Neural cell (in vitro differentiated cells): ENCODE results near the gene CCDC85C. TPM values are rescaled to one million over a fixed set of nuclear protein-coding genes. Genes with fewer than 3 reads are reported as not detected.

ENCODE experiments used
- H2AFZ ChIP-seq: fragments of 200-600, 300-800 bp; sonication (generic), shearing (Covaris generic); 2 replicates; pipeline ENCODE4 v1.6.0; 2014; ENCODE audit warnings: low read depth, mild to moderate bottlenecking, antibody characterized with exemption, low read length, moderate library complexity
- H3F3A ChIP-seq: fragments of 200-600 bp; shearing (Covaris generic); 2 replicates; pipeline ENCODE4 v1.6.1; 2016; ENCODE audit warnings: mild to moderate bottlenecking, moderate library complexity, mixed read lengths, antibody characterized with exemption, low read length; ENCODE audit not compliant: insufficient read depth, poor library complexity, severe bottlenecking
- H3K27ac ChIP-seq: fragments of 200-600, 300-800 bp; sonication (generic), shearing (Covaris generic); 2 replicates; pipeline ENCODE4 v1.5.1; 2014; ENCODE audit warnings: mild to moderate bottlenecking, low read length, moderate library complexity
- H3K27me3 ChIP-seq: fragments of 300-800, 200-600 bp; sonication (generic), shearing (Covaris generic); 2 replicates; pipeline ENCODE4 v1.6.0; 2014; ENCODE audit warnings: mild to moderate bottlenecking, low read depth, low read length, moderate library complexity; ENCODE audit not compliant: insufficient read depth
- H3K36me3 ChIP-seq: fragments of 300-800, 200-600 bp; sonication (generic), shearing (Covaris generic); 2 replicates; pipeline ENCODE4 v1.5.1; 2014; ENCODE audit warnings: mild to moderate bottlenecking, antibody characterized with exemption, low read length, moderate library complexity; ENCODE audit not compliant: insufficient read depth
- H3K4me2 ChIP-seq: fragments of 300-800, 200-600 bp; sonication (generic), shearing (Covaris generic); 2 replicates; pipeline ENCODE4 v1.6.0; 2014; ENCODE audit warnings: mild to moderate bottlenecking, low read length
- H3K4me3 ChIP-seq: fragments of 300-800, 200-600 bp; sonication (generic), shearing (Covaris generic); 2 replicates; pipeline ENCODE4 v1.5.1; 2014; ENCODE audit warnings: mild to moderate bottlenecking, low read length, moderate library complexity
- H3K79me2 ChIP-seq: fragments of 200-600 bp; shearing (Covaris generic); replicated peaks from 2 replicates; pipeline ENCODE4 v1.6.0; 2014; ENCODE audit warnings: mild to moderate bottlenecking, low read length, moderate library complexity; ENCODE audit not compliant: insufficient read depth
- H3K9ac ChIP-seq: fragments of 300-800, 200-600 bp; sonication (generic), shearing (Covaris generic); 2 replicates; pipeline ENCODE4 v1.6.1; 2016; ENCODE audit warnings: mild to moderate bottlenecking, low read length, mixed read lengths
- H3K9me2 ChIP-seq: fragments of 200-600 bp; shearing (Covaris generic); 2 replicates; pipeline ENCODE4 v1.6.1; 2016; ENCODE audit warnings: mild to moderate bottlenecking, low read length, mixed read lengths; ENCODE audit not compliant: insufficient read depth
- H3K9me3 ChIP-seq: fragments of 200-600, 300-800 bp; sonication (generic), shearing (Covaris generic); 2 replicates; pipeline ENCODE4 v1.6.1; 2016; ENCODE audit warnings: mild to moderate bottlenecking, mixed run types, low read length, moderate library complexity, mixed read lengths
- H4K20me1 ChIP-seq: fragments of 200-600 bp; shearing (Covaris generic); 2 replicates; pipeline ENCODE4 v1.6.1; 2016; ENCODE audit warnings: mild to moderate bottlenecking, mixed run types; ENCODE audit not compliant: insufficient read depth
- EP300 ChIP-seq: fragments of 450-650 bp; conservative IDR thresholded peaks from 2 replicates; pipeline ENCODE4 v1.6.1; 2014; ENCODE audit warnings: antibody characterized with exemption, mild to moderate bottlenecking, moderate library complexity; ENCODE audit not compliant: poor library complexity, severe bottlenecking
- EZH2 ChIP-seq: fragments of 200-600, 300-800 bp; shearing (Covaris generic), sonication (generic); IDR thresholded peaks from 2 replicates; pipeline ENCODE4 v1.6.1; 2014; ENCODE audit warnings: antibody characterized with exemption, low read length, borderline replicate concordance, mild to moderate bottlenecking; ENCODE audit not compliant: insufficient read depth, poor library complexity, severe bottlenecking
- MXI1 ChIP-seq: fragments of 450-650 bp; conservative IDR thresholded peaks from 2 replicates; pipeline ENCODE4 v1.6.1; 2014; ENCODE audit warnings: antibody characterized with exemption, mild to moderate bottlenecking; ENCODE audit not compliant: poor library complexity, severe bottlenecking
- POLR2AphosphoS5 ChIP-seq: IDR thresholded peaks from 2 replicates; pipeline ENCODE4 v1.6.1; 2012
- RAD21 ChIP-seq: fragments of 450-650 bp; conservative IDR thresholded peaks from 2 replicates; pipeline ENCODE4 v1.6.1; 2014; ENCODE audit warnings: antibody characterized with exemption, mild to moderate bottlenecking, moderate library complexity
- SMC3 ChIP-seq: fragments of 450-650 bp; conservative IDR thresholded peaks from 2 replicates; pipeline ENCODE4 v1.6.1; 2014; ENCODE audit warnings: antibody characterized with exemption, mild to moderate bottlenecking, moderate library complexity; ENCODE audit not compliant: poor library complexity
- TAF1 ChIP-seq: IDR thresholded peaks from 2 replicates; pipeline ENCODE4 v1.6.1; 2012; ENCODE audit warnings: low read depth
- polyA plus RNA-seq: library from polyadenylated mRNA; depleted of rRNA; stranded (reverse); fragments of >200 nt; gene quantifications from 2 replicates; pipeline ENCODE4 v1.2.3, GENCODE V29; 2014
- TF ChIP-seq, protein P1 (sequence below): IDR thresholded peaks from 2 replicates; pipeline ENCODE4 v1.6.1; 2012; ENCODE audit warnings: borderline replicate concordance
- TF ChIP-seq, protein P2 (sequence below): fragments of 450-650 bp; IDR thresholded peaks from 2 replicates; pipeline ENCODE4 v1.5.1; 2014; ENCODE audit warnings: antibody characterized with exemption, mild to moderate bottlenecking, moderate library complexity; ENCODE audit not compliant: poor library complexity, severe bottlenecking

Gene CCDC85C
- polyA plus RNA-seq, 1 donor from 2014 or later: 24.8 TPM

DNA sequence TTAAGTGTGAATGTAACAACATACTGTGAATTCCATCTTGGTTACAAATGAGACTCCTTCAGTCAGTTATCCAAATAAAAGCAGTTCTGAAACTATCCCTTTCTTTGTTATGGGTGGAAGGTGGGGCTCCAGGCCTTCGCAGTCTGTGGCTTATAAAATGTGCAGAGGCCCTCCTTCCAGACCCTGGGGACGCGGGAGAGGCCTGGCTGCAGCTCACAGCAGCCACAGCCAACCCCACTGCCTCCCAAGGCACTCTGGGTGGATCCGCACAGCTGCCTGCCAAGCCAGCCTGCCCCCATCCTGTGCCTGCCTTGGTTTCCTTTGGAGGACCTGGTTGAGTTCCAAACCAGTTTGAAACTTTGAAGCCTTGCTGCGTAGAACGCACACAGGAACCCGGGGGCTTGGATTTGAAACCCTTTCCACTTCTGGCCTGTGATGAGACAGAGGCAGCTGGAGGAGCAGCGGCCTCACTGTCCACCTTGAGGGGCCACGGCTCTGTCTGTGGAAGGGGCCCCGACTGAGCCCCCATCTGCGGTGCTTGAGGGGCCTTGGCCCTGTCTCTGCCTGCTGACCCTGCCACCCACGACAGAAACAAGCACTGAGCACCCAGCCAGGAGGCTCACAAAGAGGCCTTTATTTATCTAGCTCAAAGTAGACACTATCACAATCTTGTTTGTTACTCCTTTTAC, 92.4 kb downstream of the CCDC85C start:
- Histone ChIP-seq H4K20me1 (no peaks in the 10 kb centered on the region), H3K9ac (no peak overlapping the region), H3F3A (no peaks in the 10 kb centered on the region), H3K36me3 (no peaks in the 10 kb centered on the region), H2AFZ (no peak overlapping the region), H3K9me2 (no peaks in the 10 kb centered on the region), H3K9me3 (no peaks in the 10 kb centered on the region), H3K4me3 (no peak overlapping the region), H3K27me3 (no peaks in the 10 kb centered on the region), H3K79me2 (no peaks in the 10 kb centered on the region), H3K4me2 (no peak overlapping the region), H3K27ac (no peak overlapping the region)
- TF ChIP-seq EZH2 (no peak), MXI1 (no peak), TAF1 (no peak), RAD21 (no peak), SMC3 (no peak), EP300 (no peak)
- TF ChIP-seq, protein P1, sequence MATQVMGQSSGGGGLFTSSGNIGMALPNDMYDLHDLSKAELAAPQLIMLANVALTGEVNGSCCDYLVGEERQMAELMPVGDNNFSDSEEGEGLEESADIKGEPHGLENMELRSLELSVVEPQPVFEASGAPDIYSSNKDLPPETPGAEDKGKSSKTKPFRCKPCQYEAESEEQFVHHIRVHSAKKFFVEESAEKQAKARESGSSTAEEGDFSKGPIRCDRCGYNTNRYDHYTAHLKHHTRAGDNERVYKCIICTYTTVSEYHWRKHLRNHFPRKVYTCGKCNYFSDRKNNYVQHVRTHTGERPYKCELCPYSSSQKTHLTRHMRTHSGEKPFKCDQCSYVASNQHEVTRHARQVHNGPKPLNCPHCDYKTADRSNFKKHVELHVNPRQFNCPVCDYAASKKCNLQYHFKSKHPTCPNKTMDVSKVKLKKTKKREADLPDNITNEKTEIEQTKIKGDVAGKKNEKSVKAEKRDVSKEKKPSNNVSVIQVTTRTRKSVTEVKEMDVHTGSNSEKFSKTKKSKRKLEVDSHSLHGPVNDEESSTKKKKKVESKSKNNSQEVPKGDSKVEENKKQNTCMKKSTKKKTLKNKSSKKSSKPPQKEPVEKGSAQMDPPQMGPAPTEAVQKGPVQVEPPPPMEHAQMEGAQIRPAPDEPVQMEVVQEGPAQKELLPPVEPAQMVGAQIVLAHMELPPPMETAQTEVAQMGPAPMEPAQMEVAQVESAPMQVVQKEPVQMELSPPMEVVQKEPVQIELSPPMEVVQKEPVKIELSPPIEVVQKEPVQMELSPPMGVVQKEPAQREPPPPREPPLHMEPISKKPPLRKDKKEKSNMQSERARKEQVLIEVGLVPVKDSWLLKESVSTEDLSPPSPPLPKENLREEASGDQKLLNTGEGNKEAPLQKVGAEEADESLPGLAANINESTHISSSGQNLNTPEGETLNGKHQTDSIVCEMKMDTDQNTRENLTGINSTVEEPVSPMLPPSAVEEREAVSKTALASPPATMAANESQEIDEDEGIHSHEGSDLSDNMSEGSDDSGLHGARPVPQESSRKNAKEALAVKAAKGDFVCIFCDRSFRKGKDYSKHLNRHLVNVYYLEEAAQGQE: no peak
- TF ChIP-seq, protein P2, sequence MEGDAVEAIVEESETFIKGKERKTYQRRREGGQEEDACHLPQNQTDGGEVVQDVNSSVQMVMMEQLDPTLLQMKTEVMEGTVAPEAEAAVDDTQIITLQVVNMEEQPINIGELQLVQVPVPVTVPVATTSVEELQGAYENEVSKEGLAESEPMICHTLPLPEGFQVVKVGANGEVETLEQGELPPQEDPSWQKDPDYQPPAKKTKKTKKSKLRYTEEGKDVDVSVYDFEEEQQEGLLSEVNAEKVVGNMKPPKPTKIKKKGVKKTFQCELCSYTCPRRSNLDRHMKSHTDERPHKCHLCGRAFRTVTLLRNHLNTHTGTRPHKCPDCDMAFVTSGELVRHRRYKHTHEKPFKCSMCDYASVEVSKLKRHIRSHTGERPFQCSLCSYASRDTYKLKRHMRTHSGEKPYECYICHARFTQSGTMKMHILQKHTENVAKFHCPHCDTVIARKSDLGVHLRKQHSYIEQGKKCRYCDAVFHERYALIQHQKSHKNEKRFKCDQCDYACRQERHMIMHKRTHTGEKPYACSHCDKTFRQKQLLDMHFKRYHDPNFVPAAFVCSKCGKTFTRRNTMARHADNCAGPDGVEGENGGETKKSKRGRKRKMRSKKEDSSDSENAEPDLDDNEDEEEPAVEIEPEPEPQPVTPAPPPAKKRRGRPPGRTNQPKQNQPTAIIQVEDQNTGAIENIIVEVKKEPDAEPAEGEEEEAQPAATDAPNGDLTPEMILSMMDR: no peak

DNA sequence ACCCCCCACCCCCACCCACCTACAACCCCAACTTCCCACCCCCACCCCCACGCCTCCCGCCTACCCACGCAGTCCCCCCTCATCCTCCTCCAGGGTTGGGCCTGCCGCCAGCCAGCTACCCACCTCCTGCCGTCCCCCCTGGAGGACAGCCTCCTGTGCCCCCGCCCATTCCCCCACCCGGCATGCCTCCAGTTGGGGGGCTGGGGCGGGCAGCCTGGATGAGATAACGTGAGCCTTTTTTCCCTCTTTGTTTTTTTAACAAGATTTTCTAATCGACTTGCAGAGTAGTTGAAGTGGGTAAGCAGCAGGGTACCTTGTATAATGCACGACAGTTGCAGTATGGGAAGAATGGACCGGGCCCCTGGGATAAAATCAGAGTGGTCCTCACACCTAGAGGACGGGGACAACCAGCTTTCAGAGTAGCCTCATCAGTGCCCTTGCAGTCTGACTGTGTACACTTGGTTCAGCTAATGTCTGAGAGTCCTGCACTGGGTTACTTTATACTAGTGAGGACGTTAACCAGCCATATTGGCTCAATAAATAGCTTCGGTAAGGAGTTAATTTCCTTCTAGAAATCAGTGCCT, 93.4 kb downstream of the CCDC85C start:
- Histone ChIP-seq H3F3A (no peaks in the 10 kb centered on the region), H2AFZ (no peak overlapping the region), H3K9me2 (no peaks in the 10 kb centered on the region), H3K27me3 (no peaks in the 10 kb centered on the region), H3K4me3 (no peak overlapping the region), H3K36me3 (no peaks in the 10 kb centered on the region), H3K79me2 (no peaks in the 10 kb centered on the region), H4K20me1 (no peaks in the 10 kb centered on the region), H3K9ac (no peak overlapping the region), H3K27ac (no peak overlapping the region), H3K9me3 (no peaks in the 10 kb centered on the region), H3K4me2 (no peak overlapping the region)
- TF ChIP-seq POLR2AphosphoS5 (no peak), RAD21 (no peak), TAF1 (no peak), SMC3 (no peak), EZH2 (no peak), EP300 (no peak), MXI1 (no peak)
- TF ChIP-seq, protein P1: no peak
- TF ChIP-seq, protein P2: no peak
